HCT116 (cell line): ENCODE measurements around the gene HYAL1. TPM values are rescaled to one million over a fixed set of nuclear protein-coding genes. Genes with fewer than 3 reads are reported as not detected.

Experiments used
- ATAC-seq: fragments of 200-7000 bp; cut with Tn5 transposase; 2 replicates; pipeline ENCODE4 v1.9.1; 2020; ENCODE audit warnings: mild to moderate bottlenecking, moderate library complexity
- BruUV-seq: library from RNA; stranded (reverse); fragments of 400-500 nt; replicated peaks from 2 replicates; lab custom pipeline; 2021; lab: Mats Ljungman, UMichigan
- CTCF ChIA-PET: fragments of 300-600 bp; sonication (Branson Sonifier 250); formaldehyde crosslinking; loops from one replicate; lab custom pipeline; 2021; ENCODE audit warnings: antibody characterized with exemption; lab: Charles Lee
- POLR2A ChIA-PET: fragments of 300-600, 350-600 bp; sonication (Branson Sonifier 250); formaldehyde crosslinking; loops from one replicate; lab custom pipeline; 2021; ENCODE audit warnings: antibody characterized with exemption; lab: Charles Lee
- RAD21 ChIA-PET, 2 experiments: fragments of 300-600 bp; sonication (Branson Sonifier 250); formaldehyde crosslinking; loops; one replicate each; lab custom pipeline; 2023; ENCODE audit warnings: low total read pairs in 2 of 2; ENCODE audit not compliant: uncharacterized antibody in 2 of 2, unreplicated experiment in 2 of 2, low non-redundant PET in 1 of 2; lab: Charles Lee
- DNase-seq: peaks from one replicate; pipeline ENCODE4 v3.0.0-alpha.2; 2010; ENCODE audit warnings: low read depth, low spot score
- H2AFZ ChIP-seq: fragments of 200-600 bp; shearing (Covaris generic), sonication (generic); 2 replicates; pipeline ENCODE4 v1.6.1; 2017; ENCODE audit warnings: low read depth, mixed run types, mixed read lengths, antibody characterized with exemption, low read length; ENCODE audit not compliant: poor library complexity, severe bottlenecking
- H3K27ac ChIP-seq: 2 replicates; pipeline ENCODE4 v1.5.1; 2012; ENCODE audit warnings: low read depth, low read length
- H3K27me3 ChIP-seq: fragments of 200-600 bp; sonication (generic); 2 replicates; pipeline ENCODE4 v1.6.1; 2016; ENCODE audit warnings: mixed run types, low read length, mixed read lengths; ENCODE audit not compliant: insufficient read depth
- H3K36me3 ChIP-seq, 2 experiments: fragments of 200-500 bp in 1 of 2; fragments of 200-600 bp in 1 of 2; sonication (Bioruptor generic) in 1 of 2; sonication (generic) in 1 of 2; 2 replicates each; pipeline versions ENCODE4 v1.5.1 to v1.6.1; 2014 to 2016; ENCODE audit warnings: low read length in 2 of 2, inconsistent platforms in 1 of 2, mixed read lengths in 1 of 2, mixed run types in 1 of 2; ENCODE audit not compliant: insufficient read depth in 2 of 2, control insufficient read depth in 1 of 2
- H3K4me1 ChIP-seq, 2 experiments: fragments of 200-600 bp in 1 of 2; sonication (generic) in 1 of 2; 2 replicates each; pipeline versions ENCODE4 v1.5.1 to v1.6.1; 2012 to 2017; ENCODE audit warnings: low read length in 2 of 2, inconsistent platforms in 1 of 2, mild to moderate bottlenecking in 1 of 2, mixed read lengths in 1 of 2, mixed run types in 1 of 2, moderate library complexity in 1 of 2; ENCODE audit not compliant: insufficient read depth in 2 of 2, control insufficient read depth in 1 of 2
- H3K4me2 ChIP-seq: fragments of 200-600 bp; sonication (generic); 2 replicates; pipeline ENCODE4 v1.6.1; 2017; ENCODE audit warnings: mixed run types, low read length, mixed read lengths
- H3K4me3 ChIP-seq, 2 experiments: fragments of 200-600 bp in 1 of 2; sonication (generic) in 1 of 2; replicated peaks in 1 of 2; 2 replicates each; pipeline ENCODE4 v1.5.1; 2011 to 2016; ENCODE audit warnings: low read length in 2 of 2, control low read depth in 1 of 2, low read depth in 1 of 2, mild to moderate bottlenecking in 1 of 2, mixed read lengths in 1 of 2, mixed run types in 1 of 2
- H3K79me2 ChIP-seq: fragments of 200-600 bp; sonication (generic); 2 replicates; pipeline ENCODE4 v1.6.1; 2017; ENCODE audit warnings: mild to moderate bottlenecking, mixed run types, low read length, moderate library complexity, mixed read lengths; ENCODE audit not compliant: insufficient read depth
- H3K9ac ChIP-seq: fragments of 200-600 bp; sonication (generic); 2 replicates; pipeline ENCODE4 v1.6.1; 2016; ENCODE audit warnings: low read length, mixed read lengths
- H3K9me2 ChIP-seq: fragments of 200-600 bp; sonication (generic), shearing (Covaris generic); 2 replicates; pipeline ENCODE4 v1.6.1; 2017; ENCODE audit warnings: mixed run types, mild to moderate bottlenecking, moderate library complexity; ENCODE audit not compliant: insufficient read depth
- H3K9me3 ChIP-seq, 2 experiments: fragments of 200-500 bp in 1 of 2; fragments of 200-600 bp in 1 of 2; sonication (Bioruptor generic) in 1 of 2; sonication (generic) in 1 of 2; 2 replicates each; pipeline ENCODE4 v1.6.1; 2014 to 2017; ENCODE audit warnings: low read length in 2 of 2, mixed read lengths in 2 of 2, inconsistent platforms in 1 of 2, low read depth in 1 of 2, mild to moderate bottlenecking in 1 of 2, mixed run types in 1 of 2, moderate library complexity in 1 of 2; ENCODE audit not compliant: control insufficient read depth in 1 of 2, insufficient read depth in 1 of 2
- H4K20me1 ChIP-seq: fragments of 200-600 bp; sonication (generic), shearing (Covaris generic); 2 replicates; pipeline ENCODE4 v1.6.1; 2017; ENCODE audit warnings: mixed run types, mild to moderate bottlenecking, moderate library complexity; ENCODE audit not compliant: insufficient read depth
- CBX3 ChIP-seq: IDR thresholded peaks from 2 replicates; pipeline ENCODE4 v1.6.1; 2012; ENCODE audit warnings: low read depth
- EGR1 ChIP-seq: IDR thresholded peaks from 2 replicates; pipeline ENCODE4 v1.6.1; 2012; ENCODE audit warnings: low read depth
- ELF1 ChIP-seq: IDR thresholded peaks from 2 replicates; pipeline ENCODE4 v1.6.1; 2012; ENCODE audit warnings: low read depth, borderline replicate concordance
- JUND ChIP-seq: IDR thresholded peaks from 2 replicates; pipeline ENCODE4 v1.6.1; 2012
- POLR2A ChIP-seq: IDR thresholded peaks from 2 replicates; pipeline ENCODE4 v1.7.0; 2011; ENCODE audit warnings: borderline replicate concordance; ENCODE audit not compliant: insufficient read depth, insufficient read length; ENCODE audit errors: extremely low read depth
- POLR2AphosphoS5 ChIP-seq: IDR thresholded peaks from 2 replicates; pipeline ENCODE4 v1.6.1; 2011; ENCODE audit warnings: mild to moderate bottlenecking, low read depth, low read length, moderate library complexity
- TCF7L2 ChIP-seq: IDR thresholded peaks from 2 replicates; pipeline ENCODE4 v1.7.0; 2011; ENCODE audit warnings: borderline replicate concordance, inconsistent platforms; ENCODE audit not compliant: insufficient read depth, insufficient read length; ENCODE audit errors: extremely low read depth
- ZFX ChIP-seq: fragments of 450-650 bp; IDR thresholded peaks from 2 replicates; pipeline ENCODE4 v1.6.1; 2017
- intact Hi-C: fragments of 100-400 bp; cut with micrococcal nuclease; formaldehyde crosslinking; loops from 2 replicates; pipeline ENCODE4 v1.10.0; 2022
- total RNA-seq: library from RNA; stranded (reverse); gene quantifications from one replicate; pipeline ENCODE4 v1.2.1, GENCODE V29; 2021; ENCODE audit not compliant: unreplicated experiment

HYAL1 gene
- total RNA-seq, 1 experiment from 2014 or later: 6.1 TPM

GRCh38 chr3:50351323-50351697 is 47.9 kb upstream of the HYAL1 start (continued):
- TF ChIP-seq POLR2AphosphoS5 (no peak), CBX3 (no peak)

- H3K27me3 ChIP-seq: no peaks in the 10 kb centered on the region
- peak within 1 kb of the TSS; percentile 91 for H3K4me2 ChIP-seq
- CTCF ChIA-PET: interaction anchor here (0.8 to 1.7 kb wide), 4 partner anchors 10 to 192 kb away, joined by 3 to 9 read pairs (median 6); partner anchors contain the start of gene RASSF1
- H3K27ac ChIP-seq: peak within 1 kb of the TSS; percentile 70
- peak within 1 kb of the TSS; percentile 72 for H3K9ac ChIP-seq
- peak within 1 kb of the TSS; percentile 73 to 83 for H3K4me3 ChIP-seq
- no peak within 1 kb of the TSS for H2AFZ ChIP-seq
- H3K79me2 ChIP-seq: peaks cover 26% of the 10 kb centered on the region
- TSS peak; percentile 47 for BruUV-seq
- H3K9me2 ChIP-seq: no peaks in the 10 kb centered on the region
- intact Hi-C loops: loop anchor here (1.0 to 10.0 kb wide), 2 partner anchors 9 to 1034 kb away; partner anchors contain the start of genes MANF and TMEM115
- POLR2A ChIA-PET: interaction anchor here (0.6 to 2.2 kb wide), 9 partner anchors 9 to 198 kb away, joined by 3 to 21 read pairs (median 3); partner anchors contain the start of genes RASSF1, TMEM115 and TUSC2
- ATAC-seq: peak; percentile 92
- TF ChIP-seq JUND: no peak
- TF ChIP-seq ELF1: no peak
- TF ChIP-seq ZFX: peak; percentile 74; the same call in 1 of the 2 replicates
- no peak for TF ChIP-seq TCF7L2
- TF ChIP-seq POLR2AphosphoS5: peak; percentile 94
- TF ChIP-seq POLR2A: peak; percentile 78
- no peak for TF ChIP-seq EGR1
- TF ChIP-seq CBX3: no peak
- TF ChIP-seq, all 23 proteins: peak for 3
- peak; percentile 89 for DNase-seq
- H3K9me3 ChIP-seq: no peaks in the 10 kb centered on the region
- H3K36me3 ChIP-seq: peaks cover 7 to 31% of the 10 kb centered on the region in 2 experiments; a peak in 2 of 4 replicates
- H3K4me1 ChIP-seq: peaks cover 6 to 37% of the 10 kb centered on the region in 2 experiments
- RAD21 ChIA-PET: no interaction called here
- H4K20me1 ChIP-seq: no peaks in the 10 kb centered on the region
Observed at GRCh38 chr3:50350527-50351322, 47.4 kb upstream of the HYAL1 start, which contains the start of the genes CYB561D2 and NPRL2. CYB561D2 (plus strand) TSS chr3:50350862; CDS start chr3:50351434, 572 bp downstream. NPRL2 (minus strand) TSS chr3:50350775; CDS start chr3:50350652, 123 bp downstream.
